ENCODE results near the gene PEX3.

- TF ChIP-seq CTCF (IDR thresholded peaks at IDR 0.05) (no peak), EZH2 (IDR thresholded peaks at IDR 0.05; ENCODE audit: borderline replicate concordance, insufficient read depth, low read depth, low read length, poor library complexity, severe bottlenecking) (no peak)
Observed at GRCh38 chr6:143410859-143411270, 39.7 kb upstream of the PEX3 start.
